Loucy (cell line): ENCODE results near the gene KAT2A.

Source experiments
- H2AFZ ChIP-seq: fragments of 200-600 bp; sonication (generic); 2 replicates; pipeline ENCODE4 v1.6.0; 2016; ENCODE audit warnings: antibody characterized with exemption, mild to moderate bottlenecking, low read length, moderate library complexity
- H3F3A ChIP-seq: fragments of 200-600 bp; 2 replicates; pipeline ENCODE4 v1.6.0; 2016; ENCODE audit warnings: antibody characterized with exemption, low read depth, mild to moderate bottlenecking
- H3K27me3 ChIP-seq: fragments of 200-600 bp; sonication (generic); 2 replicates; pipeline ENCODE4 v1.6.1; 2014; ENCODE audit warnings: low read length, mild to moderate bottlenecking; ENCODE audit not compliant: insufficient read depth, poor library complexity, severe bottlenecking
- H3K36me3 ChIP-seq: fragments of 200-600 bp; sonication (generic); 2 replicates; pipeline ENCODE4 v1.6.1; 2016; ENCODE audit warnings: low read length; ENCODE audit not compliant: insufficient read depth
- H3K4me1 ChIP-seq: fragments of 200-600 bp; sonication (generic); 2 replicates; pipeline ENCODE4 v1.5.1; 2014; ENCODE audit warnings: low read length, mild to moderate bottlenecking; ENCODE audit not compliant: insufficient read depth, poor library complexity, severe bottlenecking
- H3K4me2 ChIP-seq: fragments of 200-600 bp; sonication (generic); 2 replicates; pipeline ENCODE4 v1.6.0; 2014; ENCODE audit warnings: antibody characterized with exemption, low read length, low read depth, mild to moderate bottlenecking; ENCODE audit not compliant: poor library complexity, severe bottlenecking
- H3K4me3 ChIP-seq: fragments of 200-600 bp; sonication (generic); 2 replicates; pipeline ENCODE4 v1.5.1; 2014; ENCODE audit warnings: low read length, mild to moderate bottlenecking, mixed read lengths; ENCODE audit not compliant: poor library complexity, severe bottlenecking
- H3K79me2 ChIP-seq: fragments of 200-600 bp; sonication (generic); 2 replicates; pipeline ENCODE4 v1.6.1; 2014; ENCODE audit warnings: low read length; ENCODE audit not compliant: insufficient read depth
- H3K9ac ChIP-seq: fragments of 200-600 bp; sonication (generic); 2 replicates; pipeline ENCODE4 v1.6.0; 2014; ENCODE audit warnings: mild to moderate bottlenecking, low read depth, low read length, moderate library complexity; ENCODE audit not compliant: poor library complexity, severe bottlenecking
- H3K9me2 ChIP-seq: fragments of 200-600 bp; sonication (generic); replicated peaks from 2 replicates; pipeline ENCODE4 v1.6.1; 2016; ENCODE audit warnings: low read depth, low read length, mixed read lengths
- H3K9me3 ChIP-seq: fragments of 200-600 bp; sonication (generic); 2 replicates; pipeline ENCODE4 v1.6.1; 2014; ENCODE audit warnings: mild to moderate bottlenecking, antibody characterized with exemption, low read length, low read depth; ENCODE audit not compliant: insufficient read depth
- H4K20me1 ChIP-seq: fragments of 200-600 bp; sonication (generic); 2 replicates; pipeline ENCODE4 v1.6.0; 2014; ENCODE audit warnings: antibody characterized with exemption, low read length, mild to moderate bottlenecking; ENCODE audit not compliant: insufficient read depth, poor library complexity, severe bottlenecking
- EZH2phosphoT487 ChIP-seq: fragments of 200-600 bp; IDR thresholded peaks from 2 replicates; pipeline ENCODE4 v1.6.1; 2018; ENCODE audit warnings: antibody characterized with exemption, mild to moderate bottlenecking, moderate library complexity, borderline replicate concordance
- TF ChIP-seq, protein P1 (sequence below): fragments of 200-600 bp; sonication (generic); conservative IDR thresholded peaks from 2 replicates; pipeline ENCODE4 v1.5.1; 2014; ENCODE audit warnings: mild to moderate bottlenecking, antibody characterized with exemption, low read length

Gene KAT2A

DNA sequence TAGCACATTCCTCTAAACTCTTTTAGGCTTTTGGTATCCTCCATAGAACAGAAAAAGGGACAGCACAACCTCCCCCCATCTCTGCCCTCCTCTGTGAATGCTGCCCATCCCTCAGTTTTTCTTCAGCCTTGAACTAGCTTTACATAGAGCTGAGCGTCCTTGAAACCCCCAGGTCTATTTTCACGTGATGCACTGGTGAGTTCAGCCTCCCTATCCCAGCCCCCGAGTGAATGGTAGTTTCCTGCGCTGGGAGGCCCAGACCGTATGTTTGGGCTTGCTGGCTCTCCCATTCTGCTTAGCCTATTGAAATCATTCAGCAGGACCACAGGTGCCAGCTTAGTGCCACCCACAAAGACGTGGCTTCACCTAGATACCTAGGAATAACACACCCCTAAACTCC, 45.4 kb downstream of the KAT2A start:
- Histone ChIP-seq H3K27me3 (no peaks in the 10 kb centered on the region), H3K9me2 (no peaks in the 10 kb centered on the region), H4K20me1 (no peaks in the 10 kb centered on the region), H3K79me2 (peaks cover 20% of the 10 kb centered on the region; the same call in 1 of the 2 replicates), H3K4me1 (peaks cover 35% of the 10 kb centered on the region), H3F3A (no peaks in the 10 kb centered on the region), H3K4me3 (no peak overlapping the region), H3K4me2 (no peak overlapping the region), H3K36me3 (no peaks in the 10 kb centered on the region), H3K9me3 (no peaks in the 10 kb centered on the region), H2AFZ (no peak overlapping the region), H3K9ac (no peak overlapping the region)
- TF ChIP-seq EZH2phosphoT487, result no peak

DNA sequence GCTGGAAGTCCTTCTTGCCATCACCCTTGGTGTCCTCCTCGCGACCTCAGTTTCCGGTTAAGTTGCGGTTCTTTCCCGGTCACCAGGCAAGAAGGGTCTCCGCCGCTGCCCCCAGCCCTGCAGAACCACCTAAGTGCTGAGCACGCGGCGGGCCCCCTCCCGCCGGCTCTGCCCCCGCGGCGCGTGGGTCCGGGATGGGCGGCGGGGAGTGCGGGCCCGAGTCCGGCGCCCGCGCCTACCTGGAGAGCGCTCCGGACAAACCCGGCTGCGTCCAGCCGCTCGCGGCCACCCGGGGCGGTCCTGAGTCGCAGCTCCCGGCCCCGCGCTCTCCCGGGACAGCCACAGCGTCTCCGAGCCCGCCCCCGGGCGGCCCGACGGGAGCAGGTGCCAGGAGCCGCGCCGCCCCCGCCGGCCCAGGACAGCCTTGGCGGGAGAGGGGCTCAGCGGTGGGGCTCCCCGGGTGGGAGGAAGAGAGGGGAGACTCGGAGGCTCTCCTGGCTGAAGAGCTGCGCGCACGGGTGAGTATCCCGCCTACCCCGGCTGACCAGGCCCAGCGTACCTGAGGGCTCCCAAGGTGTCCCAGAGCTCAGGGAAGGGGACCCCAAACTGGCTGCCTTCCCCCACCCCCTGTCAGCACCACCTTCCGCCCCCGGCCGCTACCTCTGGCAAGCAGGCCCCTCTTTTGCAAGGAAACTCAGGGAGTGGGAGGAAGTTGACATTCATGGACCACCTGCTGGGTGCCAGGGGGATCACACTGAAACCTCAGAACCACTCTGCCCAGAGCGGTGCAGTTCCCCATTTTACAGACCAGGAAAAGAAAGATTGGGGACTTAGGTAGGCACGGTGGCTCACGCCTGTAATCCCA, 48.6 kb downstream of the KAT2A start:
- H3K4me2 ChIP-seq, result peak overlapping the region; percentile 86
- H3K9ac ChIP-seq, result peak overlapping the region; percentile 81
- H3K36me3 ChIP-seq, result no peaks in the 10 kb centered on the region
- H3F3A ChIP-seq, result no peaks in the 10 kb centered on the region
- no peak for TF ChIP-seq EZH2phosphoT487
- TF ChIP-seq, protein P1, sequence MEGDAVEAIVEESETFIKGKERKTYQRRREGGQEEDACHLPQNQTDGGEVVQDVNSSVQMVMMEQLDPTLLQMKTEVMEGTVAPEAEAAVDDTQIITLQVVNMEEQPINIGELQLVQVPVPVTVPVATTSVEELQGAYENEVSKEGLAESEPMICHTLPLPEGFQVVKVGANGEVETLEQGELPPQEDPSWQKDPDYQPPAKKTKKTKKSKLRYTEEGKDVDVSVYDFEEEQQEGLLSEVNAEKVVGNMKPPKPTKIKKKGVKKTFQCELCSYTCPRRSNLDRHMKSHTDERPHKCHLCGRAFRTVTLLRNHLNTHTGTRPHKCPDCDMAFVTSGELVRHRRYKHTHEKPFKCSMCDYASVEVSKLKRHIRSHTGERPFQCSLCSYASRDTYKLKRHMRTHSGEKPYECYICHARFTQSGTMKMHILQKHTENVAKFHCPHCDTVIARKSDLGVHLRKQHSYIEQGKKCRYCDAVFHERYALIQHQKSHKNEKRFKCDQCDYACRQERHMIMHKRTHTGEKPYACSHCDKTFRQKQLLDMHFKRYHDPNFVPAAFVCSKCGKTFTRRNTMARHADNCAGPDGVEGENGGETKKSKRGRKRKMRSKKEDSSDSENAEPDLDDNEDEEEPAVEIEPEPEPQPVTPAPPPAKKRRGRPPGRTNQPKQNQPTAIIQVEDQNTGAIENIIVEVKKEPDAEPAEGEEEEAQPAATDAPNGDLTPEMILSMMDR, result peak; percentile 34; the same call in 1 of the 2 replicates
- peaks cover 20% of the 10 kb centered on the region; the same call in 1 of the 2 replicates for H3K79me2 ChIP-seq
- H3K27me3 ChIP-seq, result no peaks in the 10 kb centered on the region
- H3K4me1 ChIP-seq, result peaks cover 33% of the 10 kb centered on the region
- peak overlapping the region; percentile 87 for H3K4me3 ChIP-seq
- no peaks in the 10 kb centered on the region for H3K9me3 ChIP-seq
- H4K20me1 ChIP-seq, result no peaks in the 10 kb centered on the region
- H3K9me2 ChIP-seq, result no peaks in the 10 kb centered on the region
- H2AFZ ChIP-seq, result peak overlapping the region; percentile 95

DNA sequence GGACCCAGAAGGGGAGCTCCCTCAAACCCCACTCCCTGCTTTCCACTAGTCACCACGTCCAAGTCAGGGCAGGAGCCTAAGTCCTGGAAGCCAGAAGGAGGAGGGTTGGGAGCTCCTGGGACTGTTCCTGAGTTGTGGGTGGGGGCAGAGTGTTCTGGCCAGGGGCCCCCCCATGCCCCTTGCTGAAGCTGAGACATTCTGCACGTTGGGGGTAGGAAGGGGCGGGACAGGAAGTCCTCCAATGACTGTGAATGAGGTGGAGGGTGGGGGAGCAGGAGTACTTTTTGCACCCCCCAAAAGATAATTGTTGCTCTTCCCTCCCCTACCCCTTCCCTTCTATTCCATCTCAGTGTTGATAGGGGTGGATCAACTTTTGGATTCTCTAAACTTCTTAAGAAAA, 49.4 kb downstream of the KAT2A start:
- H3K9me2 ChIP-seq, result no peaks in the 10 kb centered on the region
- peak overlapping the region; percentile 87 for H3K4me3 ChIP-seq
- H3K27me3 ChIP-seq, result no peaks in the 10 kb centered on the region
- TF ChIP-seq, protein P1, result no peak
- no peak for TF ChIP-seq EZH2phosphoT487
- H3F3A ChIP-seq, result no peaks in the 10 kb centered on the region
- H3K36me3 ChIP-seq, result no peaks in the 10 kb centered on the region
- peak overlapping the region; percentile 86 for H3K4me2 ChIP-seq
- H3K4me1 ChIP-seq, result peaks cover 33% of the 10 kb centered on the region
- peak overlapping the region; percentile 81 for H3K9ac ChIP-seq
- H2AFZ ChIP-seq, result peak overlapping the region; percentile 95
- no peaks in the 10 kb centered on the region for H3K9me3 ChIP-seq
- H4K20me1 ChIP-seq, result no peaks in the 10 kb centered on the region
- H3K79me2 ChIP-seq, result peaks cover 20% of the 10 kb centered on the region; the same call in 1 of the 2 replicates
